Ovary (tissue), 9 donors: ENCODE results near the gene MAU2. TPM values are rescaled to one million over a fixed set of nuclear protein-coding genes. Genes with fewer than 3 reads are reported as not detected.
"Not testable (repeated sequence)": the region's sequence is repeated elsewhere in the genome, so short reads cannot be mapped to it uniquely, and the experiment has no call there.

Source experiments
- DNase-seq, 5 donors: peaks; one replicate each; pipeline ENCODE4 v3.0.0-alpha.2; 2019 to 2020
- H3K27ac ChIP-seq, 2 donors: fragments of 200-600 bp; one replicate each; pipeline versions ENCODE4 v1.5.1 to v1.8.0; 2019 to 2022
- H3K27me3 ChIP-seq: fragments of 200-600 bp; one replicate; pipeline ENCODE4 v1.8.0; 2022
- H3K36me3 ChIP-seq: fragments of 200-600 bp; sonication (generic); one replicate; pipeline ENCODE4 v1.5.1; 2019
- H3K4me1 ChIP-seq: one replicate; pipeline ENCODE4 v1.8.1; 2013; ENCODE audit warnings: mild to moderate bottlenecking, moderate library complexity; ENCODE audit not compliant: insufficient read depth
- H3K4me3 ChIP-seq: fragments of 200-600 bp; sonication (generic); one replicate; pipeline ENCODE4 v1.5.1; 2017
- H3K9me3 ChIP-seq, 2 donors: fragments of 200-600 bp in 1 of 2; sonication (generic) in 1 of 2; one replicate each; pipeline versions ENCODE4 v1.5.1 to v1.8.1; 2013 to 2019; ENCODE audit warnings: mild to moderate bottlenecking in 1 of 2, moderate library complexity in 1 of 2
- EP300 ChIP-seq: sonication (generic); formaldehyde crosslinking; IDR thresholded peaks from one replicate; pipeline ENCODE4 v1.6.1; 2017; ENCODE audit warnings: antibody characterized with exemption
- POLR2A ChIP-seq: fragments of 450-650 bp; IDR thresholded peaks from one replicate; pipeline ENCODE4 v1.6.1; 2017; ENCODE audit warnings: antibody characterized with exemption, mild to moderate bottlenecking, moderate library complexity
- WGBS, 3 donors: extraction: QIAGEN DNeasy Blood & Tissue Kit in 1 of 3; methylation state at CpG; one replicate each; pipeline versions ENCODE4 v1.1.5 to v1.1.7; 2013 to 2017; 5-methylcytosine and 5-hydroxymethylcytosine counted together
- intact Hi-C, 4 donors: fragments of 100-400 bp; cut with DNase I; formaldehyde crosslinking; loops; one replicate each; pipeline versions ENCODE4 v1.11.0 to v1.15.1; 2022 to 2023
- polyA plus RNA-seq, 2 donors: library from polyadenylated mRNA; stranded (reverse); fragments of 200-250 nt in 1 of 2; fragments of 350-450 nt in 1 of 2; fragmentation: Illumina TruSeq in 1 of 2; extraction: RNeasy Lipid Tissue Mini Kit (QIAGEN cat#74804) in 1 of 2; gene quantifications; one replicate each; pipeline ENCODE4 v1.2.3, GENCODE V29; 2013 to 2014
- total RNA-seq, 7 donors: library from RNA; depleted of rRNA in 2 of 7; stranded (reverse); fragments of >200 nt in 2 of 7; fragmentation: NEBNext Ultra II Directional in 3 of 7; extraction: Animal tissue kit (Norgen Biotek cat#: 25700) in 3 of 7; gene quantifications; one replicate each; pipeline versions ENCODE4 v1.1.0 to v1.2.4, GENCODE V29; 2016 to 2023
- TF ChIP-seq, protein P1 (sequence below), 3 donors: fragments of 450-650 bp in 2 of 3; fragments of 200-600 bp in 1 of 3; IDR thresholded peaks; one replicate each; pipeline versions ENCODE4 v1.5.1 to v1.8.0; 2016 to 2022; ENCODE audit warnings: antibody characterized with exemption in 3 of 3, mild to moderate bottlenecking in 1 of 3
- donor health status: DM: no; HTN: no; CAD: no; lungs with moderate emphysema.
- donor health status: DM: no; HTN: no; CAD: no.
- donor health status: Bipolar disorder and iron deficiency.
- donor health status: DM: yes; HTN: yes; CAD: no.
- donor health status: DM: no; HTN: no; CAD: no.
- donor health status: DM: yes; HTN: yes; CAD: no.

MAU2 gene
- total and polyA plus RNA-seq, 9 donors = 12.4 to 77.0 (median 56.8) TPM

DNA sequence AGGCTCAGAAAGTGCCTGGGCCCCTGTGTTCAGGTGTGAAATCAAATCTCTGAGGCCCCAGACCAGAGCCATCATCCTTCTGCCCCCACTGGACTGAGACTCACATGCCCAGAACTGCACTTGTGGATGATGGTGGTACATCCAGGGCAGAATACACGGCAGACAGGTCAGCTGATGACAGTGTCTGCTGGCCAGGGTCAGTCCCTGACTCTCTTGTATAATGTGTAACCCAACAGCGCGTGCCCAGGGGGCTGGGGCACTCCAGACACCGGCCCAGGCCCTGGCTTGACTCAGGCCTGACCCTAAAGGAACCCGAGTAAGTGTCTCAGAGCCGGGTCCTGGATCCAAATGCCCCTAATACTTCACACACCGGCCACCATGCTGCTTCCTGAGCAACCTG lies 47.5 kb downstream of the MAU2 start:
- no peak overlapping the region for H3K4me3 ChIP-seq
- intact Hi-C loops = loop anchor here (5.0 kb wide), 1 partner anchor 124 kb away; no protein-coding TSS in a partner anchor
- no peaks in the 10 kb centered on the region for H3K27me3 ChIP-seq
- H3K4me1 ChIP-seq = no peaks in the 10 kb centered on the region
- TF ChIP-seq POLR2A = no peak
- TF ChIP-seq, protein P1, sequence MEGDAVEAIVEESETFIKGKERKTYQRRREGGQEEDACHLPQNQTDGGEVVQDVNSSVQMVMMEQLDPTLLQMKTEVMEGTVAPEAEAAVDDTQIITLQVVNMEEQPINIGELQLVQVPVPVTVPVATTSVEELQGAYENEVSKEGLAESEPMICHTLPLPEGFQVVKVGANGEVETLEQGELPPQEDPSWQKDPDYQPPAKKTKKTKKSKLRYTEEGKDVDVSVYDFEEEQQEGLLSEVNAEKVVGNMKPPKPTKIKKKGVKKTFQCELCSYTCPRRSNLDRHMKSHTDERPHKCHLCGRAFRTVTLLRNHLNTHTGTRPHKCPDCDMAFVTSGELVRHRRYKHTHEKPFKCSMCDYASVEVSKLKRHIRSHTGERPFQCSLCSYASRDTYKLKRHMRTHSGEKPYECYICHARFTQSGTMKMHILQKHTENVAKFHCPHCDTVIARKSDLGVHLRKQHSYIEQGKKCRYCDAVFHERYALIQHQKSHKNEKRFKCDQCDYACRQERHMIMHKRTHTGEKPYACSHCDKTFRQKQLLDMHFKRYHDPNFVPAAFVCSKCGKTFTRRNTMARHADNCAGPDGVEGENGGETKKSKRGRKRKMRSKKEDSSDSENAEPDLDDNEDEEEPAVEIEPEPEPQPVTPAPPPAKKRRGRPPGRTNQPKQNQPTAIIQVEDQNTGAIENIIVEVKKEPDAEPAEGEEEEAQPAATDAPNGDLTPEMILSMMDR (IDR thresholded peaks at IDR 0.05) = no peak
- no peak for TF ChIP-seq EP300
- H3K9me3 ChIP-seq = no peaks in the 10 kb centered on the region
- H3K27ac ChIP-seq = no peak overlapping the region
- no peak for DNase-seq
- no peaks in the 10 kb centered on the region for H3K36me3 ChIP-seq
- WGBS, 3 donors = 84 to 90% (median 85%) methylated on average over 7 of the region's 7 CpGs

DNA sequence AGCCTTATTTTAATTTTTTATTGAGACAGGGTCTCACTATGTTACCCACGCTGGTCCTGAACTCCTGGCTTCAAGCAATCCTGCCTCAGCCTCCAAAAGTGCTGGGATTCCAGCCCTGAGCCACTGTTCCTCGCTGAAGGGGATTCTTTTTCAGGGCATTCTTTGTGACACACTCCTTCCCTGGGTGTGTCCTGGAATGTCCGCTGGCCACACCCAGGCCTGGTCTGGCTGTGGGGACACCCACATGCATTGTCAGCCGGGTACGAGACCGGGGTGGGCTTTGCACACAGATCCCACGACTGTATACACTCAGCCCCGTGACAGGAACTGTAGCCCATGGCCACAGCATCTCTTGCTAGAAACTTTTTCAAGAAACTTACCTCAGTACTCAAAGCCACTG lies 50.4 kb downstream of the MAU2 start:
- no peak for TF ChIP-seq EP300
- TF ChIP-seq, protein P1 (IDR thresholded peaks at IDR 0.05) = no peak
- no peak for TF ChIP-seq POLR2A
- WGBS, 3 donors = 77 to 80% (median 79%) methylated on average over 8 of the region's 8 CpGs
- no peaks in the 10 kb centered on the region for H3K36me3 ChIP-seq

DNA sequence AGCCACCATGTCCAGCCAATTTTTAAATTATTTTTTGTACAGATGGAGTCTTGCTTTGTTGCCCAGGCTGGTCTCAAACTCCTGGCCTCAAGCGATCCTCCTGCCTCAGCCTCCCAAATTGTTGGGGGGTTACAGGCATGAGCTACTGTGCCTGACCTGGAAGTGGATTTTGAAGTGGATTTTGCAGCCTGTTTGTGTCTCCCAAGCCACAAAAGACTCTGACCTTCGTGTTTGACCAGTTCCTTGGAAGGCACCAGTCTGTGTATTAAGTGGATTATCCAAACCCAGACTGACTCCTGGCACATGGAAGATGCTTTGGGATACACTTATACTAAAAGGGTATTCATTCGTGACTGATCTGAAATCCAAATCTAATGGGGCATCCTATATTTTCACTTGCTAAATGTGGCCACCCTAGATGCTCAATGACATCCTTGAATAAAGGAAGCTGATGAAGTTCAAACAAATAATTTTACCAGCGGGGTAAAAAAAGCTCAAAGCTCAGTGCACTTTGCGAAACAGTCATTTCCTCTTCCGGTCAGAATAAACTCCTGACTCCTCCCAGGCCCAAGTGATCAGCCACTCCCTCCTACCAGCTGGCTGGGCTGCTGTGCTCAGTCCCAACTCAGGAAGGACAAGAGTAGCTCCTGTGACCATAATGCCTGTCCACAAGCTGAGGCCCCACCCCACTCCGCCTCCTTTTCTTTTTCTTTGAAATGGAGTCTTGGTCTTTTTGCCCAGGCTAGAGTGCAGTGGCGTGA lies 52.2 kb downstream of the MAU2 start:
- TF ChIP-seq, protein P1 (IDR thresholded peaks at IDR 0.05) = no peak
- TF ChIP-seq POLR2A (no peak), EP300 (no peak)
- Histone ChIP-seq H3K4me3 (no peak overlapping the region), H3K36me3 (no peaks in the 10 kb centered on the region), H3K4me1 (no peaks in the 10 kb centered on the region), H3K27ac (no peak overlapping the region), H3K9me3 (no peaks in the 10 kb centered on the region), H3K27me3 (no peaks in the 10 kb centered on the region)
- intact Hi-C loops = no loop called here
- 63 to 70% (median 64%) methylated on average over 8 of the region's 8 CpGs for WGBS, 3 donors
- no peak for DNase-seq

More for the DNA sequence above, 50.4 kb downstream of the MAU2 start:
- Histone ChIP-seq H3K4me1 (no peaks in the 10 kb centered on the region), H3K9me3 (no peaks in the 10 kb centered on the region), H3K27ac (no peak overlapping the region), H3K27me3 (no peaks in the 10 kb centered on the region), H3K4me3 (no peak overlapping the region)
- intact Hi-C loops = no loop called here
- DNase-seq = no peak

DNA sequence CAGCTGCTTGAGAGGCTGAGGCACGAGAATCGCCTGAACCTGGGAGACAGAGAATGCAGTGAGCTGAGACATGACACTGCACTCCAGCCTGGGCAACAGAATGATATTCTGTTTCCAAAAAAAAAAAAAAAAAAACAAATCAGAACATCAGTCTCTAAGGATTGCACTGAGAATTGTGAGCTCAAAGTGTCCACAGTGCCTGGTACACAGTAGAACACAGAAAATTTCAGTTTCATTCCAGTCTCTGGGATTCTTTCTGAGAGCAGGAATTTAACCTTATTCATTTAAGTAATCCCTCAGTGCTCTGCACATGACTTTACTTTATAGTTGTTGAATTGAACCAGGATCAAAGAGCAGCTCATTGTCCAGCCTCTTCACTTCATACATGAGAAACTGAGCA lies 58.9 kb downstream of the MAU2 start:
- DNase-seq = no peak
- no peak for TF ChIP-seq POLR2A
- TF ChIP-seq EP300 = no peak
- TF ChIP-seq, protein P1 (IDR thresholded peaks at IDR 0.05) = no peak
- Histone ChIP-seq H3K27me3 (no peaks in the 10 kb centered on the region), H3K4me3 (no peak overlapping the region), H3K27ac (no peak overlapping the region), H3K4me1 (no peaks in the 10 kb centered on the region), H3K9me3 (no peaks in the 10 kb centered on the region), H3K36me3 (no peaks in the 10 kb centered on the region)
- 61 to 72% (median 69%) methylated on average over 2 of the region's 2 CpGs for WGBS, 3 donors
- intact Hi-C loops = no loop called here

DNA sequence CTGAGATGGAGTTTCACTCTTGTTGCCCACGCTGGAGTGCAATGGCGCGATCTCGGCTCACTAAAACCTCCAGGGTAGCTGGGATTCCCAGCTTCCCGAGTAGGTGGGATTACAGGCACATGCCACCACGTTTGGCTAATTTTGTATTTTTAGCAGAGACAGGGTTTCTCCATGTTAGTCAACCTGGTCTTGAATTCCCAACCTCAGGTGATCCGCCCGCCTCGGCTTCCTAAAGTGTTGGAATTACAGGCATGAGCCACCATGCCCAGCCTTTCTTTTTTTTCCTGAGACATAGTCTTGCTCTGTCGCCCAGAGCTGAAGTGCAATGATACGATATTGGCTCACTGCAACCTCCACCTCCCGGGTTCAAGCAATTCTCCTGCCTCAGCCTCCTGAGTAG lies 59.7 kb downstream of the MAU2 start:
- DNase-seq, H3K36me3 ChIP-seq, H3K27me3 ChIP-seq, H3K4me1 ChIP-seq, H3K4me3 ChIP-seq, H3K9me3 ChIP-seq, H3K27ac ChIP-seq, intact Hi-C loops: not testable (repeated sequence)
- WGBS, 3 donors = 85 to 91% (median 88%) methylated on average over 12 of the region's 12 CpGs
